SK-N-SH treated with all-trans-retinoic acid at 6 μM for 48 hours (cell line): ENCODE data around the gene ERCC8.

Source experiments
- ATAC-seq: fragments of 200-7000 bp; cut with Tn5 transposase; 3 replicates; pipeline ENCODE4 v1.9.1; 2020; ENCODE audit warnings: mild to moderate bottlenecking, moderate library complexity
- ARNTL ChIP-seq: fragments of 450-650 bp; formaldehyde crosslinking; IDR thresholded peaks from 2 replicates; pipeline ENCODE4 v1.5.0; 2020; ENCODE audit warnings: low read depth, mild to moderate bottlenecking, moderate library complexity, borderline replicate concordance
- BACH2 ChIP-seq: fragments of 250-450 bp; sonication (Bioruptor Pico); IDR thresholded peaks from 2 replicates; pipeline ENCODE4 v1.9.0; 2021; ENCODE audit warnings: mild to moderate bottlenecking, borderline replicate concordance
- CSDC2 ChIP-seq: fragments of 250-450 bp; sonication (Bioruptor Pico); IDR thresholded peaks from 2 replicates; pipeline ENCODE4 v1.5.0; 2020; ENCODE audit warnings: mild to moderate bottlenecking, moderate library complexity
- ESRRG ChIP-seq: fragments of 250-450 bp; sonication (Bioruptor Pico); IDR thresholded peaks from 2 replicates; pipeline ENCODE4 v1.6.1; 2021; ENCODE audit warnings: mild to moderate bottlenecking
- GLIS3 ChIP-seq: fragments of 250-450 bp; sonication (Bioruptor Pico); IDR thresholded peaks from 2 replicates; pipeline ENCODE4 v1.5.0; 2020; ENCODE audit warnings: mild to moderate bottlenecking, moderate library complexity
- ISL1 ChIP-seq: fragments of 250-450 bp; sonication (Bioruptor Pico); IDR thresholded peaks from 2 replicates; pipeline ENCODE4 v2.1.2; 2022; ENCODE audit warnings: mild to moderate bottlenecking, moderate library complexity
- OSR1 ChIP-seq: fragments of 250-450 bp; sonication (Bioruptor Pico); IDR thresholded peaks from 2 replicates; pipeline ENCODE4 v1.8.0; 2022; ENCODE audit warnings: moderate library complexity, mild to moderate bottlenecking, inconsistent platforms
- POU6F1 ChIP-seq: fragments of 250-450 bp; sonication (Bioruptor Pico); IDR thresholded peaks from 2 replicates; pipeline ENCODE4 v1.8.0; 2021; ENCODE audit warnings: low read depth, mild to moderate bottlenecking, moderate library complexity, borderline replicate concordance
- PPARA ChIP-seq: fragments of 250-450 bp; sonication (Bioruptor Pico); IDR thresholded peaks from 2 replicates; pipeline ENCODE4 v1.5.0; 2020; ENCODE audit warnings: mild to moderate bottlenecking, borderline replicate concordance
- SNAI2 ChIP-seq: fragments of 250-450 bp; sonication (Bioruptor Pico); IDR thresholded peaks from 2 replicates; pipeline ENCODE4 v1.5.0; 2020; ENCODE audit warnings: mild to moderate bottlenecking, moderate library complexity
- TCF4 ChIP-seq: fragments of 250-450 bp; sonication (Bioruptor Pico); IDR thresholded peaks from 2 replicates; pipeline ENCODE4 v1.8.0; 2021; ENCODE audit warnings: mild to moderate bottlenecking, moderate library complexity, borderline replicate concordance
- TOX ChIP-seq: fragments of 250-450 bp; sonication (Bioruptor Pico); IDR thresholded peaks from 2 replicates; pipeline ENCODE4 v1.8.0; 2021; ENCODE audit warnings: mild to moderate bottlenecking, moderate library complexity, borderline replicate concordance
- TSHZ2 ChIP-seq: fragments of 250-450 bp; sonication (Bioruptor Pico); IDR thresholded peaks from 2 replicates; pipeline ENCODE4 v1.5.0; 2020; ENCODE audit warnings: mild to moderate bottlenecking, moderate library complexity
- ZC3H10 ChIP-seq: fragments of 250-450 bp; sonication (Bioruptor Pico); IDR thresholded peaks from 2 replicates; pipeline ENCODE4 v1.5.1; 2021; ENCODE audit warnings: mild to moderate bottlenecking, moderate library complexity
- ZFP3 ChIP-seq: fragments of 250-450 bp; sonication (Bioruptor Pico); IDR thresholded peaks from 2 replicates; pipeline ENCODE4 v1.5.0; 2020; ENCODE audit warnings: mild to moderate bottlenecking, moderate library complexity
- ZNF70 ChIP-seq: fragments of 450-650 bp; formaldehyde crosslinking; IDR thresholded peaks from 2 replicates; pipeline ENCODE4 v1.5.0; 2020; ENCODE audit warnings: mild to moderate bottlenecking, moderate library complexity
- ZNF8 ChIP-seq: fragments of 450-650 bp; formaldehyde crosslinking; IDR thresholded peaks from 2 replicates; pipeline ENCODE4 v1.5.0; 2020; ENCODE audit warnings: mild to moderate bottlenecking, moderate library complexity
- TF ChIP-seq, protein P1 (sequence below): fragments of 250-450 bp; sonication (Bioruptor Pico); IDR thresholded peaks from 2 replicates; pipeline ENCODE4 v1.5.1; 2020; ENCODE audit warnings: low read depth, mild to moderate bottlenecking, moderate library complexity

Gene ERCC8

GRCh38 chr5:60958088-60958487, 13.2 kb upstream of the ERCC8 start:
- no peak for ATAC-seq
- TF ChIP-seq ZFP3 (no peak), POU6F1 (CRISPR knock-in tag) (no peak), ISL1 (CRISPR knock-in tag) (peak; percentile 52), TCF4 (CRISPR knock-in tag) (peak; percentile 62; the same call in 1 of the 2 replicates)

- no peak for ATAC-seq
- TF ChIP-seq ZNF8 (CRISPR knock-in tag), result no peak
- TF ChIP-seq BACH2 (CRISPR knock-in tag), result no peak
- no peak for TF ChIP-seq PPARA (CRISPR knock-in tag)
- no peak for TF ChIP-seq TSHZ2 (CRISPR knock-in tag)
- no peak for TF ChIP-seq ESRRG (CRISPR knock-in tag)
- TF ChIP-seq, protein P1, sequence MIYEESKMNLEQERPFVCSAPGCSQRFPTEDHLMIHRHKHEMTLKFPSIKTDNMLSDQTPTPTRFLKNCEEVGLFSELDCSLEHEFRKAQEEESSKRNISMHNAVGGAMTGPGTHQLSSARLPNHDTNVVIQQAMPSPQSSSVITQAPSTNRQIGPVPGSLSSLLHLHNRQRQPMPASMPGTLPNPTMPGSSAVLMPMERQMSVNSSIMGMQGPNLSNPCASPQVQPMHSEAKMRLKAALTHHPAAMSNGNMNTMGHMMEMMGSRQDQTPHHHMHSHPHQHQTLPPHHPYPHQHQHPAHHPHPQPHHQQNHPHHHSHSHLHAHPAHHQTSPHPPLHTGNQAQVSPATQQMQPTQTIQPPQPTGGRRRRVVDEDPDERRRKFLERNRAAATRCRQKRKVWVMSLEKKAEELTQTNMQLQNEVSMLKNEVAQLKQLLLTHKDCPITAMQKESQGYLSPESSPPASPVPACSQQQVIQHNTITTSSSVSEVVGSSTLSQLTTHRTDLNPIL, result no peak
These were observed 10.4 kb upstream of the ERCC8 start for GRCh38 chr5:60955239-60955638.

DNA sequence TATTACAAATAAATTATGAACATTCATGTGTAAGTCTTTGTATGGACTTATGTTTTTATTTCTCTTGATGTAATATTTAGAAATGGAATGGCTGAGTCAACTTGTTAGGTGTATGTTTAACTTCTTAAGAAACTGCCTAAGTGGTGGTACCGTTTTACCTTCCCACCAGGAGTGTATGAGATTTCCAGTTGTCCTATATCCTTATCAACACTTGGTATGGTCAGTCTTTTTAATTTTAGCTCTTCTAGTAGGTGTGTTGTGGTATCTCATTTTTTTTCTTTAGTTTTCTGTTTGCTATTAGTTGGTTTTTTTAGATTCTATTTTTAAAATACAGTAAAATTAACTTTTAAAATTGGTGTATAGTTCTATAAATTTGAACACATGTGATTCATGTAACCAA, 3.9 kb upstream of the ERCC8 start:
- ATAC-seq, result no peak

More for the DNA sequence above, 3.9 kb upstream of the ERCC8 start:
- no peak for TF ChIP-seq ZNF8 (CRISPR knock-in tag)
- TF ChIP-seq BACH2 (CRISPR knock-in tag), result no peak
- no peak for TF ChIP-seq ZNF70
- TF ChIP-seq SNAI2 (CRISPR knock-in tag), result no peak
- TF ChIP-seq CSDC2, result no peak
- TF ChIP-seq ARNTL (CRISPR knock-in tag), result no peak
- TF ChIP-seq, protein P1, result no peak
- TF ChIP-seq TSHZ2 (CRISPR knock-in tag), result no peak
- TF ChIP-seq TOX (CRISPR knock-in tag), result no peak
- TF ChIP-seq ZC3H10 (CRISPR knock-in tag), result no peak
- no peak for TF ChIP-seq ESRRG (CRISPR knock-in tag)
- no peak for TF ChIP-seq OSR1 (CRISPR knock-in tag)
- TF ChIP-seq GLIS3 (CRISPR knock-in tag), result no peak
- no peak for TF ChIP-seq PPARA (CRISPR knock-in tag)
